Inflammatory macrophage treated with lipopolysaccharide for 1 hour (primary cell): ENCODE measurements around the gene TP53BP2.
"Not testable (repeated sequence)": the region's sequence is repeated elsewhere in the genome, so short reads cannot be mapped to it uniquely, and the experiment has no call there.

Experiments used
- DNase-seq, 2 donors: peaks; one replicate each; pipeline ENCODE4 v3.0.0-alpha.2; 2020 to 2022

TP53BP2 gene

GRCh38 chr1:223759273-223759672, 86.5 kb downstream of the TP53BP2 start:
- DNase-seq, result no peak

- DNase-seq, result no peak
Observed at GRCh38 chr1:223758734-223759133, 87.0 kb downstream of the TP53BP2 start.

- DNase-seq, result no peak
Observed at GRCh38 chr1:223756806-223757700, 88.7 kb downstream of the TP53BP2 start.

- DNase-seq, result no peak
Observed at GRCh38 chr1:223755992-223756775, 89.6 kb downstream of the TP53BP2 start.

- no peak for DNase-seq
Observed at GRCh38 chr1:223755432-223755792, 90.3 kb downstream of the TP53BP2 start.

- no peak for DNase-seq
Observed at GRCh38 chr1:223754681-223755431, 90.9 kb downstream of the TP53BP2 start.

GRCh38 chr1:223752721-223753515, 92.8 kb downstream of the TP53BP2 start:
- DNase-seq, result no peak

GRCh38 chr1:223751696-223752095, 94.1 kb downstream of the TP53BP2 start:
- DNase-seq, result no peak

GRCh38 chr1:223750730-223751570, 94.8 kb downstream of the TP53BP2 start:
- no peak for DNase-seq

- peak; percentile 33 to 71 for DNase-seq
Observed at GRCh38 chr1:223748773-223749733, 96.7 kb downstream of the TP53BP2 start.

- DNase-seq, result peak in 1 of 2 donors; percentile 28
Observed at GRCh38 chr1:223748405-223748772, 97.4 kb downstream of the TP53BP2 start.

GRCh38 chr1:223747838-223748335, 97.9 kb downstream of the TP53BP2 start:
- DNase-seq, result no peak

- DNase-seq, result no peak
Observed at GRCh38 chr1:223745731-223746130, 100.0 kb downstream of the TP53BP2 start.

- no peak for DNase-seq
Observed at GRCh38 chr1:223742856-223743517, 102.8 kb downstream of the TP53BP2 start.

- DNase-seq, result no peak
Observed at GRCh38 chr1:223741861-223742260, 103.9 kb downstream of the TP53BP2 start.

- DNase-seq, result not testable (repeated sequence)
Observed at GRCh38 chr1:223740038-223740736, 105.6 kb downstream of the TP53BP2 start.

- DNase-seq, result no peak
Observed at GRCh38 chr1:223739366-223740037, 106.2 kb downstream of the TP53BP2 start.
